ENCODE data around the gene ADAT2.

Gene ADAT2

GRCh38 chr6:143441680-143442545 lies 8.6 kb downstream of the ADAT2 start:
- DNase-seq (ENCODE audit: low spot score): no peak

DNA sequence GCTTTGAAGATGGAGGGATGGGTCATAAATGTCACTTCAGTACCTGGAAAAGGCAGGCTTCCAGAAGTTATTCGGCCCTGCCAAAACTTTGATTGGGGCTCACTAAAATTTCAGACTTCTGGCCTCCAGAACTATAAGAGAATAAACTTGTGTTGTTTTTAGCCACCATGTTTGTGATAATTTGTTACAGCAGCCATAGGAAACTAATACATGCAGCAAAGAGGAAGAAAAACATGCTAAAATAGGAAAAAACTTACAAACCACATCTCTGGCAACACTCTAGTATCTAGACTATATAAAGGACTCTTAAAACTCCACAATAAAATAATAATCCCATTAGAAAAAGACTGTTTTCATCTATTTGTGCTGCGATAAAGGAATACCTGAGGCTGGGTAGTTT lies 9.5 kb downstream of the ADAT2 start:
- no peak for DNase-seq (ENCODE audit: low spot score)

GRCh38 chr6:143432588-143432987 lies 17.9 kb downstream of the ADAT2 start:
- DNase-seq (ENCODE audit: low spot score): no peak

DNA sequence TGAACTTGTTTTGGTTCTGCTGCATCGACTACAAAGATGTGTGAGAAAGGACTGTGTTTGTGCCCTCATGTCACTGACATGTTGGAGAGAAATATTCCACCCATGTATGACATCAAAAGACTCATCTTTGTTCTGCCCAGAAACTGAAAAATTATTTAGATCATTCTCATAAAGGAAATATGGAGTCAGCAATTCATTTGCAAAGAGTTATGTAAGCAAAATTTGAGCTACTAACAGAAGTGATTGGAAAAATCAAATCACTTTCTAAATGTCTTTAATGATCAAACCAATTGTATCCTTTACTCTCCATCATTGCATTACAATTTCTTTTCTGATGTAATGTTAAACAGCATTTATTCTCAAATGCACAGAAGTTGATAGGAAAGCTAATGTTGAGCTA lies 19.3 kb downstream of the ADAT2 start:
- DNase-seq (ENCODE audit: low spot score): no peak

GRCh38 chr6:143429970-143430369 lies 20.5 kb downstream of the ADAT2 start:
- DNase-seq (ENCODE audit: low spot score): no peak

GRCh38 chr6:143427109-143427817 lies 23.2 kb downstream of the ADAT2 start:
- peak; percentile 90 for DNase-seq (ENCODE audit: low spot score)

- no peak for DNase-seq (ENCODE audit: low spot score)
These were observed 24.5 kb downstream of the ADAT2 start for GRCh38 chr6:143426026-143426425.

DNA sequence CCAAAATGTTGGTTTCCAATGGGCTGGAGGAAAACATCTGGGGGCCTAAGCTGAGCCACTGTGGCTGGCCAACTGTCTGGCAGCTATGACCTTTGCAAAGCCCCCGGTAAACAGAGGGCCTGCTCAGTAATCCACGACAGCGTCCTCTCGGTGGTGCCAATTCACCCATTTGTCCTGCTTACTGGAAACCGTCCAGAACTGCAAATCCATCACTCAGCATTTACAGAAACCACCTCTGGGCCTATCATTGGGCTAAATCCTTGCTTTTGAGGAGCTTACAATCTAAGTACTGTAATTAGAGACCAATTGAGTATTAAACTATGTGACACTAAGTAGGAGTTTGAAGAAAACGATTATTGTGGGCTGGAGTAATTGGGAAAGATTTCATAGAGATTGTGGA lies 31.0 kb downstream of the ADAT2 start:
- no peak for DNase-seq (ENCODE audit: low spot score)

GRCh38 chr6:143414769-143415168 lies 35.7 kb downstream of the ADAT2 start:
- no peak for DNase-seq (ENCODE audit: low spot score)

DNA sequence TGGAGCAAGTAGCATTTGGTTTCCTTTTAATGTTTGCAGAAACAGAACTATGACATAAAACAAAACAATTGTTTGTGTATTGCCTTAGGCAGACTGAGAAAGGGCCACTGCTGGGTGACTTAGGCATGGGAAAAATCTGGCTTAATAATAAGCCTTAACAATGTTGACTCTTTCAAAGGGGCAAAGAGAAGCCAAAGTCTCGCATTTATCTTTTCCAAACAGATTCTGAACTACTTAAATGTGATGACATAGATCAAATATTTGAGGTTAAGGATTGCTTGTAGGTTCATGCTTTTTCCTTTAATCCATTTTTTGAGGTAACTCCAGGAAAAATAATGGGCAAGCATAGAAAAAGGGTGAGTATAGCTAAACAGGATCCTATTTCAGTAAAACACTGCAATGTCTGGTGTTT lies 39.6 kb downstream of the ADAT2 start:
- peak; percentile 56 for DNase-seq (ENCODE audit: low spot score)

DNA sequence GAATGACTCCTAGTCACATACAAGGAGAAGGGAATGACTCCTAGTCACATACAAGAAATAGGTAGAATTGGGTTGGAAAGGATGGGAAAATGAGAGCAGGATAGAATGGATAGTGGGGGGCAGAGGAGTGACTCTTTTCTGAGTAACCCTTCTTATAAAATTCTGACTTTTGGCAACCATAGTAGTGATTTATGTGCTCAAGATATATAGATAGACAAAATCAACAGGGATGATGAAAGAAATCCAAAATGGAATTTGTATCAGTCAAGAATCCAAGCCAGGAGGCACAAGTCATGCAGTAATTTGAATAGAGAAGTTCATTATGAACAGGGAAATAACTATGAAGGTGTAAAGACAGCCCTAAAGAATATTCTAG lies 41.7 kb downstream of the ADAT2 start:
- no peak for DNase-seq (ENCODE audit: low spot score)

DNA sequence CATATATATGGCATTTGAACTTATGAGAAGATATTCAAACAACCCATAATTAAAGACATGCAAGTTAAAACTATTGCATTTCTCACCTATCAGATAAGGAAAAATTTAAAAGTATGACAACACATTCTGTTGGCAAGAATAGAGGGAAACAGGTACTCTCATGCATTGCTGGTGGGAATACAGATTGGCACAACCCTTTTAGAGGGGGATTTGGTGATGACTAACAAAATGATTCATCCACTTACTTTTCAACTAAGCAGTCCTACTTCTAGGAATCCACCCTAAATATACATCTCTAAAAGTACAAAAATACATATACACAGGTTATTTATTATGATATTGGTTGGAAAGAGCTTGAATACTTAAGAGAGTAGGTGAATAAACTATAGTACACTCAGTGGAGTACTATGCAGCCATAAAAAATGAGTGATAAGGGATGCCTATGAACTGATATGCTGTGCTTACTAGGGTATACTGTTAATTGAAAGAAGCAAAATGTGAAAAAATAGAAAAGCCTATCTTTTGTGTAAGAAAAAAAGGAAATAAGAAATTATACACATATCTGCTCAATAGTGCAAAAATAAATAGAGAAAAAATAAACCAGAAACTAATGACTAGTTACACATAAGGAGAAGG lies 42.2 kb downstream of the ADAT2 start:
- no peak for DNase-seq (ENCODE audit: low spot score)

GRCh38 chr6:143406673-143407072 lies 43.8 kb downstream of the ADAT2 start:
- no peak for DNase-seq (ENCODE audit: low spot score)

DNA sequence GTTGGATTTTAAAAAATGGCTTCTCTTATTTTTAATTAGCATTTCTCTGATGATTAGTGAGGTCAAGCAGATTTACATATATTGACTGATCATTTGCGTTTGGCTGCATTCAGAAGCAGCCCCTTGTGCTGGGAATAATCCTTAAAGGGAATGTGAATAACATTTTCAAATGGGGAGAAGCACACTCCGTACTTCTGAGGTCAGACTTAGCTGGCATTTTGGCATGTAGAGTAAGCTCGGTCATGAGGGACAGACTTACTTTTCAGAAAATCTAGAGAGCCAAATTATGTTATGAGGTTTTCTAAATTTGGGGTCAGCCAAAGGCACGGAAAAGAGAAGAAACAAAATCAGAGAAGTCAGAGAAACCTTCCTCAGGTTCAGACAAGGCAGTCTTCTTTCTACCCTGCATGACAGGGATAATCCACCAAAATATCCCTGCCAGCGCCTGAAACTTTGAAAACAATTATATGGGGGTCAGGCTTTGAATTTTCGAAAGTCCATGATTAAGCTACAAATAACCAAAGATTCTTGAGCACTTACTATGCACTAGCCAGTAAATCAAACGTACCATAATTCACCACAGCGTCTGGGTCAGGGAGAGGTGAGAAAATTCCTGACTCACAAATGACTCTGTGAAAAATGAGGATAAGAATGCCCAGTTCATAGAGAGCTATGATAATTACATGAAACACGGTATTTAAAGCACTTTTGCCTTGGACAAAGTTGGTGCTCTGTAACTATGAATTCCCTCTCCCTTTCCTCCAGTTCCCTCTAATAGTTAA lies 44.9 kb downstream of the ADAT2 start:
- peak; percentile 72 for DNase-seq (ENCODE audit: low spot score)

DNA sequence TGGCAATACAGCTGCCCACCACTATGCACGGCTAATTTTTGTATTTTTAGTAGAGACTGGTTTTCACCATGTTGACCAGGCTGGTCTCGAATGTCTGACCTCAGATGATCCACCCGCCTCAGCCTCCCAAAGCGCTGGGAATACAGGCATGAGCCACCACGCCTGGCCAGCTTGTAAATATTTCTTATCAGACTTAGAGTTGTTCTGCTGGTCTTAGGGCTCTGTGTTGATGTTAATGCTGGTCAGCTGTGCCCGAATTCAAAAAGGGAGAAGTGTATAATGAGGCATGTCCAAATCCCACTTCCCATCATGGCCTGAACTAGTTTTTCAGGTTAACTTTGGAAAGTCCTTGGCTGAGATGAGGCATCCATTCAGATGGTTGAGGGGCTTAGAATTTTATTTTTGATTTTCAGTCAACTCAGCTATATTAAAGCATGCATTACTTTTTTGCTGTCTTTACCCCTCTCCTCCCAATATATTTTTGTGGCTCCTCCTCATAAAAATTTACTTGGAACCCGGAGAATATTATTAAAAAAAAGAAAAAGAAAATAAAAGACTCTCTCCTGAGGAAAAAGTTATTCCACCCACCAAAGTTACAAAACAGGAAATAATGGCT lies 47.7 kb downstream of the ADAT2 start:
- DNase-seq (ENCODE audit: low spot score): no peak

- no peak for DNase-seq (ENCODE audit: low spot score)
These were observed 48.7 kb downstream of the ADAT2 start for GRCh38 chr6:143401636-143402370.

GRCh38 chr6:143401068-143401446 lies 49.4 kb downstream of the ADAT2 start:
- no peak for DNase-seq (ENCODE audit: low spot score)

DNA sequence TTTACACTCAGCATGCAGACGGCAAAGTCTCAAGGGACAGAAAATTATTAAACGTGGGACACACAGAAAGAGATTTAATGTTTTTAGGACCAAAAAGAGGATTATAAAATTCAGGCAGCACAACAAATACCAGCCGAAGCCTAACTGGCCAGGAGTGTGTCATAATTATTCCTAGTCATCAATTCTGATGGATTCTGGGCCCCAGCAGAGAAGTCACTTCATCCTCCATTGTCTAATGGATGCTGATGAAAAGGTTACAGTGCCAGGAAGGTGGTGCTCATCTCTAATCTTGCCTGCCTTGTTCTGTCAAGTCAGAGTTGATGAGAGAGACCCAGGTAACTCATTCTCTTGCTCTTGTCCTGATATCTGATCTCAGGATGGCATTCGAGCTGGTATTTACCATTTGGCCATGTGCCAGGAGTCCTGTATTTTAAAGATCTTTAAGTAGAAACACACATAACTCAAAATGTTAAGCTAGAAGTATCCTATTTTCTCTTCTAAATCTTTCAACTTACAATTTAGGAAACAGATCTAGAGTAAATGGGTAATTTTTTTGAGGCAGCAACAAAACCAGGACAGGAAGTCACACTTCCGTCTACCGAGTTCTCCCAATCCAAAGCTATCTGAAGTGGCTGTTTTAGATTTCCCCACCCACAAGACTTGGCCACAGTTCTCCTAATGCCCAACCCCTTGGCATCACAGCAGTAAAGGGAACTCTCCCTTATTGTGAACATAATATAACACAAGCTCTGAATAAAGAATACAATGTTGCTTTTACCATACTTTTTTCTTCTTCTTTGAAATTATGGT lies 50.0 kb downstream of the ADAT2 start:
- DNase-seq (ENCODE audit: low spot score): no peak

GRCh38 chr6:143399775-143400174 lies 50.7 kb downstream of the ADAT2 start:
- no peak for DNase-seq (ENCODE audit: low spot score)

- DNase-seq (ENCODE audit: low spot score): no peak
These were observed 51.3 kb downstream of the ADAT2 start for GRCh38 chr6:143399176-143399575.
